HCT116 (cell line): ENCODE results near the gene MYH11. TPM values are rescaled to one million over a fixed set of nuclear protein-coding genes. Genes with fewer than 3 reads are reported as not detected.
A peak's percentile ranks its signal among the peaks of the same experiment; 100 is the strongest.

Experiments
- ATAC-seq: fragments of 200-7000 bp; cut with Tn5 transposase; 2 replicates; pipeline ENCODE4 v1.9.1; 2020; ENCODE audit warnings: mild to moderate bottlenecking, moderate library complexity
- BruUV-seq: library from RNA; stranded (reverse); fragments of 400-500 nt; replicated peaks from 2 replicates; lab custom pipeline; 2021; lab: Mats Ljungman, UMichigan
- CTCF ChIA-PET: fragments of 300-600 bp; sonication (Branson Sonifier 250); formaldehyde crosslinking; loops from one replicate; lab custom pipeline; 2021; ENCODE audit warnings: antibody characterized with exemption; lab: Charles Lee
- POLR2A ChIA-PET: fragments of 300-600, 350-600 bp; sonication (Branson Sonifier 250); formaldehyde crosslinking; loops from one replicate; lab custom pipeline; 2021; ENCODE audit warnings: antibody characterized with exemption; lab: Charles Lee
- RAD21 ChIA-PET, 2 experiments: fragments of 300-600 bp; sonication (Branson Sonifier 250); formaldehyde crosslinking; loops; one replicate each; lab custom pipeline; 2023; ENCODE audit warnings: low total read pairs in 2 of 2; ENCODE audit not compliant: uncharacterized antibody in 2 of 2, unreplicated experiment in 2 of 2, low non-redundant PET in 1 of 2; lab: Charles Lee
- DNase-seq: peaks from one replicate; pipeline ENCODE4 v3.0.0-alpha.2; 2010; ENCODE audit warnings: low read depth, low spot score
- H2AFZ ChIP-seq: fragments of 200-600 bp; shearing (Covaris generic), sonication (generic); 2 replicates; pipeline ENCODE4 v1.6.1; 2017; ENCODE audit warnings: low read depth, mixed run types, mixed read lengths, antibody characterized with exemption, low read length; ENCODE audit not compliant: poor library complexity, severe bottlenecking
- H3K27ac ChIP-seq: 2 replicates; pipeline ENCODE4 v1.5.1; 2012; ENCODE audit warnings: low read depth, low read length
- H3K27me3 ChIP-seq: fragments of 200-600 bp; sonication (generic); 2 replicates; pipeline ENCODE4 v1.6.1; 2016; ENCODE audit warnings: mixed run types, low read length, mixed read lengths; ENCODE audit not compliant: insufficient read depth
- H3K36me3 ChIP-seq, 2 experiments: fragments of 200-500 bp in 1 of 2; fragments of 200-600 bp in 1 of 2; sonication (Bioruptor generic) in 1 of 2; sonication (generic) in 1 of 2; 2 replicates each; pipeline versions ENCODE4 v1.5.1 to v1.6.1; 2014 to 2016; ENCODE audit warnings: low read length in 2 of 2, inconsistent platforms in 1 of 2, mixed read lengths in 1 of 2, mixed run types in 1 of 2; ENCODE audit not compliant: insufficient read depth in 2 of 2, control insufficient read depth in 1 of 2
- H3K4me1 ChIP-seq, 2 experiments: fragments of 200-600 bp in 1 of 2; sonication (generic) in 1 of 2; 2 replicates each; pipeline versions ENCODE4 v1.5.1 to v1.6.1; 2012 to 2017; ENCODE audit warnings: low read length in 2 of 2, inconsistent platforms in 1 of 2, mild to moderate bottlenecking in 1 of 2, mixed read lengths in 1 of 2, mixed run types in 1 of 2, moderate library complexity in 1 of 2; ENCODE audit not compliant: insufficient read depth in 2 of 2, control insufficient read depth in 1 of 2
- H3K4me2 ChIP-seq: fragments of 200-600 bp; sonication (generic); 2 replicates; pipeline ENCODE4 v1.6.1; 2017; ENCODE audit warnings: mixed run types, low read length, mixed read lengths
- H3K4me3 ChIP-seq, 2 experiments: fragments of 200-600 bp in 1 of 2; sonication (generic) in 1 of 2; replicated peaks in 1 of 2; 2 replicates each; pipeline ENCODE4 v1.5.1; 2011 to 2016; ENCODE audit warnings: low read length in 2 of 2, control low read depth in 1 of 2, low read depth in 1 of 2, mild to moderate bottlenecking in 1 of 2, mixed read lengths in 1 of 2, mixed run types in 1 of 2
- H3K79me2 ChIP-seq: fragments of 200-600 bp; sonication (generic); 2 replicates; pipeline ENCODE4 v1.6.1; 2017; ENCODE audit warnings: mild to moderate bottlenecking, mixed run types, low read length, moderate library complexity, mixed read lengths; ENCODE audit not compliant: insufficient read depth
- H3K9ac ChIP-seq: fragments of 200-600 bp; sonication (generic); 2 replicates; pipeline ENCODE4 v1.6.1; 2016; ENCODE audit warnings: low read length, mixed read lengths
- H3K9me2 ChIP-seq: fragments of 200-600 bp; sonication (generic), shearing (Covaris generic); 2 replicates; pipeline ENCODE4 v1.6.1; 2017; ENCODE audit warnings: mixed run types, mild to moderate bottlenecking, moderate library complexity; ENCODE audit not compliant: insufficient read depth
- H3K9me3 ChIP-seq, 2 experiments: fragments of 200-500 bp in 1 of 2; fragments of 200-600 bp in 1 of 2; sonication (Bioruptor generic) in 1 of 2; sonication (generic) in 1 of 2; 2 replicates each; pipeline ENCODE4 v1.6.1; 2014 to 2017; ENCODE audit warnings: low read length in 2 of 2, mixed read lengths in 2 of 2, inconsistent platforms in 1 of 2, low read depth in 1 of 2, mild to moderate bottlenecking in 1 of 2, mixed run types in 1 of 2, moderate library complexity in 1 of 2; ENCODE audit not compliant: control insufficient read depth in 1 of 2, insufficient read depth in 1 of 2
- H4K20me1 ChIP-seq: fragments of 200-600 bp; sonication (generic), shearing (Covaris generic); 2 replicates; pipeline ENCODE4 v1.6.1; 2017; ENCODE audit warnings: mixed run types, mild to moderate bottlenecking, moderate library complexity; ENCODE audit not compliant: insufficient read depth
- ATF3 ChIP-seq: IDR thresholded peaks from 2 replicates; pipeline ENCODE4 v1.6.1; 2012
- CBX3 ChIP-seq: IDR thresholded peaks from 2 replicates; pipeline ENCODE4 v1.6.1; 2012; ENCODE audit warnings: low read depth
- CEBPB ChIP-seq: IDR thresholded peaks from 2 replicates; pipeline ENCODE4 v1.6.1; 2012; ENCODE audit warnings: low read depth
- EGR1 ChIP-seq: IDR thresholded peaks from 2 replicates; pipeline ENCODE4 v1.6.1; 2012; ENCODE audit warnings: low read depth
- ELF1 ChIP-seq: IDR thresholded peaks from 2 replicates; pipeline ENCODE4 v1.6.1; 2012; ENCODE audit warnings: low read depth, borderline replicate concordance
- EZH2 ChIP-seq: fragments of 200-600 bp; sonication (generic); IDR thresholded peaks from 2 replicates; pipeline ENCODE4 v1.6.1; 2017; ENCODE audit warnings: antibody characterized with exemption, mixed run types
- EZH2phosphoT487 ChIP-seq: fragments of 200-600 bp; IDR thresholded peaks from 2 replicates; pipeline ENCODE4 v1.6.1; 2018; ENCODE audit warnings: antibody characterized with exemption, borderline replicate concordance
- FOSL1 ChIP-seq: IDR thresholded peaks from 2 replicates; pipeline ENCODE4 v1.6.1; 2012; ENCODE audit warnings: low read depth
- JUND ChIP-seq: IDR thresholded peaks from 2 replicates; pipeline ENCODE4 v1.6.1; 2012
- POLR2A ChIP-seq: IDR thresholded peaks from 2 replicates; pipeline ENCODE4 v1.7.0; 2011; ENCODE audit warnings: borderline replicate concordance; ENCODE audit not compliant: insufficient read depth, insufficient read length; ENCODE audit errors: extremely low read depth
- POLR2AphosphoS5 ChIP-seq: IDR thresholded peaks from 2 replicates; pipeline ENCODE4 v1.6.1; 2011; ENCODE audit warnings: mild to moderate bottlenecking, low read depth, low read length, moderate library complexity
- RAD21 ChIP-seq: IDR thresholded peaks from 2 replicates; pipeline ENCODE4 v1.6.1; 2012; ENCODE audit warnings: low read depth, mild to moderate bottlenecking
- SIN3A ChIP-seq: IDR thresholded peaks from 2 replicates; pipeline ENCODE4 v1.6.1; 2012; ENCODE audit warnings: low read depth
- SP1 ChIP-seq: IDR thresholded peaks from 2 replicates; pipeline ENCODE4 v1.6.1; 2012; ENCODE audit warnings: low read depth
- SRF ChIP-seq: IDR thresholded peaks from 2 replicates; pipeline ENCODE4 v1.6.1; 2012; ENCODE audit warnings: low read depth
- TCF7L2 ChIP-seq: IDR thresholded peaks from 2 replicates; pipeline ENCODE4 v1.7.0; 2011; ENCODE audit warnings: borderline replicate concordance, inconsistent platforms; ENCODE audit not compliant: insufficient read depth, insufficient read length; ENCODE audit errors: extremely low read depth
- YY1 ChIP-seq: IDR thresholded peaks from 2 replicates; pipeline ENCODE4 v1.6.1; 2011; ENCODE audit warnings: low read length, low read depth, moderate library complexity, mild to moderate bottlenecking; ENCODE audit not compliant: insufficient replicate concordance; ENCODE audit errors: extremely low read depth
- ZBTB33 ChIP-seq: IDR thresholded peaks from 2 replicates; pipeline ENCODE4 v1.6.1; 2011; ENCODE audit warnings: mild to moderate bottlenecking, low read length, moderate library complexity; ENCODE audit not compliant: insufficient replicate concordance; ENCODE audit errors: extremely low read depth
- ZFX ChIP-seq: fragments of 450-650 bp; IDR thresholded peaks from 2 replicates; pipeline ENCODE4 v1.6.1; 2017
- intact Hi-C: fragments of 100-400 bp; cut with micrococcal nuclease; formaldehyde crosslinking; loops from 2 replicates; pipeline ENCODE4 v1.10.0; 2022
- total RNA-seq: library from RNA; stranded (reverse); gene quantifications from one replicate; pipeline ENCODE4 v1.2.1, GENCODE V29; 2021; ENCODE audit not compliant: unreplicated experiment
- TF ChIP-seq, protein P1 (sequence below): IDR thresholded peaks from 2 replicates; pipeline ENCODE4 v1.6.1; 2012

MYH11 gene
- total RNA-seq, 1 experiment from 2014 or later = 0.61 TPM

DNA sequence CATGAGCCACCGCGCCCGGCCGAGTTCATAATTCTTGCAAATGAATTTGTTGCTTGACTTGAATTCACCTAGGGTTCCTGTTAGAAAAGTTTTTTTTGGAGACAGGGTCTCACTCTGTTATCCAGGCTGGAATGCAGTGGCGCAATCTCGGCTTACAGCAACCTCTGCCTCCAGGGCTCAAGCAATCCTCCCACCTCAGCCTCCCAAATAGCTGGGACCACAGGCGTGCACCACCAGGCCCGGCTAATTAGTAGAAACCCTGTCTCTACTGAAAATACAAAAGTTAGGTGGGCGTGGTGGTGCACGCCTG lies 99.8 kb downstream of the MYH11 start:
- no peak for DNase-seq
- Histone ChIP-seq H3K4me2 (peak overlapping the region; percentile 57), H3K9me2 (no peaks in the 10 kb centered on the region), H3K27me3 (no peaks in the 10 kb centered on the region), H3K79me2 (no peaks in the 10 kb centered on the region), H3K9ac (no peak overlapping the region), H3K27ac (no peak overlapping the region), H3K4me3 (peak overlapping the region in 1 of 2 experiments; percentile 26; a peak in 2 of 4 replicates), H3K9me3 (no peaks in the 10 kb centered on the region), H2AFZ (peak overlapping the region; percentile 21), H3K36me3 (no peaks in the 10 kb centered on the region), H4K20me1 (no peaks in the 10 kb centered on the region), H3K4me1 (no peaks in the 10 kb centered on the region; a peak in 1 of 4 replicates)
- RAD21 ChIA-PET = no interaction called here
- TF ChIP-seq JUND = no peak
- TF ChIP-seq EZH2 = no peak
- TF ChIP-seq YY1 = no peak
- TF ChIP-seq ATF3 = no peak
- no peak for TF ChIP-seq FOSL1
- TF ChIP-seq, protein P1, sequence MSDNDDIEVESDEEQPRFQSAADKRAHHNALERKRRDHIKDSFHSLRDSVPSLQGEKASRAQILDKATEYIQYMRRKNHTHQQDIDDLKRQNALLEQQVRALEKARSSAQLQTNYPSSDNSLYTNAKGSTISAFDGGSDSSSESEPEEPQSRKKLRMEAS = no peak
- CTCF ChIA-PET = interaction anchor here (0.7 to 1.0 kb wide), 3 partner anchors 9 to 69 kb away, joined by 3 to 4 read pairs (median 3); no protein-coding TSS in a partner anchor
- intact Hi-C loops = no loop called here
- POLR2A ChIA-PET = no interaction called here
- BruUV-seq = no TSS peak
- no peak for ATAC-seq

GRCh38 chr16:15754821-15755534 lies 101.8 kb downstream of the MYH11 start:
- ChIA-PET POLR2A (no interaction called here), CTCF (interaction anchor here (0.8 kb wide), 1 partner anchor 67 kb away, joined by 3 read pairs; no protein-coding TSS in a partner anchor), RAD21 (no interaction called here)
- BruUV-seq = no TSS peak
- H4K20me1 ChIP-seq = no peaks in the 10 kb centered on the region
- H3K79me2 ChIP-seq = no peaks in the 10 kb centered on the region
- ATAC-seq = no peak
- no peak overlapping the region for H3K4me2 ChIP-seq
- DNase-seq = no peak
- H3K4me3 ChIP-seq = no peak overlapping the region
- no peaks in the 10 kb centered on the region for H3K9me3 ChIP-seq
- H3K36me3 ChIP-seq = no peaks in the 10 kb centered on the region
- intact Hi-C loops = no loop called here
- no peaks in the 10 kb centered on the region for H3K27me3 ChIP-seq
- no peak overlapping the region for H2AFZ ChIP-seq
- no peak overlapping the region for H3K27ac ChIP-seq
- H3K9ac ChIP-seq = no peak overlapping the region
- H3K9me2 ChIP-seq = no peaks in the 10 kb centered on the region
- no peaks in the 10 kb centered on the region; a peak in 1 of 4 replicates for H3K4me1 ChIP-seq
- TF ChIP-seq POLR2AphosphoS5 = no peak
- TF ChIP-seq SP1 = no peak
- TF ChIP-seq SIN3A = no peak
- TF ChIP-seq ELF1 = no peak
- no peak for TF ChIP-seq TCF7L2
- no peak for TF ChIP-seq EZH2phosphoT487
- no peak for TF ChIP-seq POLR2A
- TF ChIP-seq CBX3 = no peak
- TF ChIP-seq FOSL1 = no peak
- TF ChIP-seq, protein P1 = no peak
- TF ChIP-seq EGR1 = no peak
- TF ChIP-seq ZBTB33 = no peak
- TF ChIP-seq EZH2 = no peak
- TF ChIP-seq RAD21 = no peak
- TF ChIP-seq SRF = no peak
- TF ChIP-seq ZFX = no peak
- TF ChIP-seq ATF3 = no peak
- no peak for TF ChIP-seq CEBPB
